ENCODE data around the gene COL7A1.

COL7A1 gene

GRCh38 chr3:48556796-48557626, 38.1 kb downstream of the COL7A1 start, which contains the start of gene PFKFB4:
Gene PFKFB4 (minus strand): TSS chr3:48556803. CDS start chr3:48556777, 26 bp downstream.
- H3K27ac ChIP-seq (ENCODE audit: poor library complexity, severe bottlenecking), result peak within 1 kb of the TSS; percentile 89
- peaks cover 5% of the 10 kb centered on the region for H3K4me1 ChIP-seq (ENCODE audit: insufficient read depth, poor library complexity, severe bottlenecking)
- peak; percentile 73 for ATAC-seq (ENCODE audit: low read depth)
- DNase-seq (ENCODE audit: low spot score), result peak; percentile 99
- no peaks in the 10 kb centered on the region for H3K27me3 ChIP-seq (ENCODE audit: insufficient read depth, poor library complexity, severe bottlenecking)
- H3K4me3 ChIP-seq (ENCODE audit: severe bottlenecking), result peak within 1 kb of the TSS; percentile 38
- no peaks in the 10 kb centered on the region for H3K9me3 ChIP-seq (ENCODE audit: severe bottlenecking)
- peaks cover 27% of the 10 kb centered on the region for H3K36me3 ChIP-seq (ENCODE audit: low read depth)
- TF ChIP-seq CTCF (IDR thresholded peaks at IDR 0.05; ENCODE audit: poor library complexity, severe bottlenecking), result no peak

- Histone ChIP-seq H3K27me3 (ENCODE audit: insufficient read depth, poor library complexity, severe bottlenecking) (no peaks in the 10 kb centered on the region), H3K9me3 (ENCODE audit: severe bottlenecking) (no peaks in the 10 kb centered on the region), H3K36me3 (ENCODE audit: low read depth) (peaks cover 23% of the 10 kb centered on the region; the same call in 1 of the 2 replicates), H3K4me3 (ENCODE audit: severe bottlenecking) (peak overlapping the region; percentile 38), H3K4me1 (ENCODE audit: insufficient read depth, poor library complexity, severe bottlenecking) (peaks cover 5% of the 10 kb centered on the region), H3K27ac (ENCODE audit: poor library complexity, severe bottlenecking) (peak overlapping the region; percentile 89)
- ATAC-seq (ENCODE audit: low read depth), result no peak
- DNase-seq (ENCODE audit: low spot score), result peak; percentile 68
- no peak for TF ChIP-seq CTCF (IDR thresholded peaks at IDR 0.05; ENCODE audit: poor library complexity, severe bottlenecking)
Observed at GRCh38 chr3:48555949-48556795, 39.0 kb downstream of the COL7A1 start.

- peaks cover 23% of the 10 kb centered on the region; the same call in 1 of the 2 replicates for H3K36me3 ChIP-seq (ENCODE audit: low read depth)
- no peaks in the 10 kb centered on the region for H3K27me3 ChIP-seq (ENCODE audit: insufficient read depth, poor library complexity, severe bottlenecking)
- peaks cover 5% of the 10 kb centered on the region for H3K4me1 ChIP-seq (ENCODE audit: insufficient read depth, poor library complexity, severe bottlenecking)
- H3K4me3 ChIP-seq (ENCODE audit: severe bottlenecking), result peak overlapping the region; percentile 38
- no peak for ATAC-seq (ENCODE audit: low read depth)
- H3K9me3 ChIP-seq (ENCODE audit: severe bottlenecking), result no peaks in the 10 kb centered on the region
- peak; percentile 19 for DNase-seq (ENCODE audit: low spot score)
- no peak for TF ChIP-seq CTCF (IDR thresholded peaks at IDR 0.05; ENCODE audit: poor library complexity, severe bottlenecking)
- H3K27ac ChIP-seq (ENCODE audit: poor library complexity, severe bottlenecking), result peak overlapping the region; percentile 89
Observed at GRCh38 chr3:48555231-48555948, 39.7 kb downstream of the COL7A1 start.

- H3K4me1 ChIP-seq (ENCODE audit: insufficient read depth, poor library complexity, severe bottlenecking), result peaks cover 5% of the 10 kb centered on the region
- H3K9me3 ChIP-seq (ENCODE audit: severe bottlenecking), result no peaks in the 10 kb centered on the region
- H3K36me3 ChIP-seq (ENCODE audit: low read depth), result peaks cover 30% of the 10 kb centered on the region
- peak overlapping the region; percentile 89 for H3K27ac ChIP-seq (ENCODE audit: poor library complexity, severe bottlenecking)
- no peaks in the 10 kb centered on the region for H3K27me3 ChIP-seq (ENCODE audit: insufficient read depth, poor library complexity, severe bottlenecking)
- no peak for ATAC-seq (ENCODE audit: low read depth)
- TF ChIP-seq CTCF (IDR thresholded peaks at IDR 0.05; ENCODE audit: poor library complexity, severe bottlenecking), result no peak
- DNase-seq (ENCODE audit: low spot score), result peak; percentile 33
- no peak overlapping the region for H3K4me3 ChIP-seq (ENCODE audit: severe bottlenecking)
Observed at GRCh38 chr3:48553886-48554845, 41.0 kb downstream of the COL7A1 start.
